SJSA1 (cell line): Measurements from ENCODE around the gene FAM124B. TPM values are rescaled to one million over a fixed set of nuclear protein-coding genes. Genes with fewer than 3 reads are reported as not detected.

Experiments used
- DNase-seq, 2 experiments: peaks; one replicate each; pipeline ENCODE4 v3.0.0-alpha.2; 2015 to 2020; ENCODE audit warnings: low spot score in 2 of 2, low read depth in 1 of 2
- H3K27ac ChIP-seq: fragments of 250-450 bp; sonication (Bioruptor Pico); 2 replicates; pipeline ENCODE4 v1.5.1; 2020; ENCODE audit warnings: mild to moderate bottlenecking, moderate library complexity
- H3K27me3 ChIP-seq: fragments of 250-450 bp; sonication (Bioruptor Pico); replicated peaks from 2 replicates; pipeline ENCODE4 v1.5.1; 2020; ENCODE audit warnings: mild to moderate bottlenecking, moderate library complexity
- H3K36me3 ChIP-seq: fragments of 250-450 bp; sonication (Bioruptor Pico); 2 replicates; pipeline ENCODE4 v1.5.1; 2020; ENCODE audit warnings: mild to moderate bottlenecking
- H3K4me1 ChIP-seq: fragments of 250-450 bp; sonication (Bioruptor Pico); replicated peaks from 2 replicates; pipeline ENCODE4 v1.6.1; 2021; ENCODE audit warnings: mild to moderate bottlenecking
- H3K4me3 ChIP-seq: fragments of 250-450 bp; sonication (Bioruptor Pico); 2 replicates; pipeline ENCODE4 v1.5.1; 2020; ENCODE audit warnings: mild to moderate bottlenecking
- H3K9me3 ChIP-seq: fragments of 250-450 bp; sonication (Bioruptor Pico); replicated peaks from 2 replicates; pipeline ENCODE4 v1.5.1; 2020; ENCODE audit warnings: mild to moderate bottlenecking
- total RNA-seq: library from RNA; depleted of rRNA; stranded (reverse); fragments of >200 nt; shearing (Covaris generic); gene quantifications from 2 replicates; pipeline ENCODE4 v1.2.3, GENCODE V29; 2014; rRNA removed

The FAM124B gene
- not detected in 2 replicates for total RNA-seq

- H3K4me3 ChIP-seq = no peak within 1 kb of the TSS
- DNase-seq = peak in 1 of 2 experiments; percentile 4
Measured at GRCh38 chr2:224401641-224402342, at the start of gene FAM124B. TSS of gene FAM124B (minus strand) at chr2:224402107. CDS start at chr2:224401768, 339 bp downstream.

GRCh38 chr2:224449212-224450147 is 47.6 kb upstream of the FAM124B start:
- DNase-seq = no peak
- H3K4me1 ChIP-seq = peaks cover 1% of the 10 kb centered on the region
- no peaks in the 10 kb centered on the region for H3K9me3 ChIP-seq
- no peaks in the 10 kb centered on the region for H3K36me3 ChIP-seq
- peaks cover 5% of the 10 kb centered on the region; the same call in 1 of the 2 replicates for H3K27me3 ChIP-seq
- H3K4me3 ChIP-seq = no peak overlapping the region
- no peak overlapping the region for H3K27ac ChIP-seq

More at GRCh38 chr2:224401641-224402342, at the start of gene FAM124B:
- Histone ChIP-seq H3K9me3 (no peaks in the 10 kb centered on the region; the same call in 1 of the 2 replicates), H3K27me3 (no peaks in the 10 kb centered on the region), H3K27ac (no peak within 1 kb of the TSS), H3K4me1 (0 out of 2 replicates have a peak, but pooled peaks cover 3% of the 10 kb centered on the region), H3K36me3 (no peaks in the 10 kb centered on the region)

- peaks cover 5% of the 10 kb centered on the region; the same call in 1 of the 2 replicates for H3K27me3 ChIP-seq
Measured at GRCh38 chr2:224448236-224448635, 46.3 kb upstream of the FAM124B start.

DNA sequence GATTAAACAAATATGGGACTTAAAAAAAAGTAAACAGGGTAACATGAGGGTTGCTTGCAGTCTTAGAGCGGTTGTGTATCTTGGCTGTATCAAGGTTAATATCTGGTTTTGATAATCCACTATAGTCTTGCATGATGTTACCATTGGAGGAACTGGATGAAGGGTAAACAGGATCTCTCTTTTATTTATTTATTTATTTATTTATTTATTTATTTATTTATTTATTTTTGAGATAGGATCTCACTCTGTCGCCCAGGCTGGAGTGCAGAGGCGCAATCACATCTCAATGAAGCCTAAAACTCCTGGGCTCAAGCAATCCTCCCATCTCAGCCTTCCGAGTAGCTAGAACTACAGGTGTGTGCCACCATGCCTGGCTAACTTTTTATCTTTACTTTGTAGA is 42.9 kb upstream of the FAM124B start:
- H3K4me3 ChIP-seq = no peak overlapping the region
- H3K36me3 ChIP-seq = no peaks in the 10 kb centered on the region
- no peaks in the 10 kb centered on the region for H3K9me3 ChIP-seq
- peaks cover 5% of the 10 kb centered on the region; the same call in 1 of the 2 replicates for H3K27me3 ChIP-seq
- peaks cover 12% of the 10 kb centered on the region for H3K4me1 ChIP-seq
- no peak for DNase-seq
- no peak overlapping the region for H3K27ac ChIP-seq

More at GRCh38 chr2:224448236-224448635, 46.3 kb upstream of the FAM124B start:
- Histone ChIP-seq H3K27ac (no peak overlapping the region), H3K4me1 (peaks cover 12% of the 10 kb centered on the region), H3K9me3 (no peaks in the 10 kb centered on the region), H3K36me3 (no peaks in the 10 kb centered on the region), H3K4me3 (no peak overlapping the region)
- no peak for DNase-seq

DNA sequence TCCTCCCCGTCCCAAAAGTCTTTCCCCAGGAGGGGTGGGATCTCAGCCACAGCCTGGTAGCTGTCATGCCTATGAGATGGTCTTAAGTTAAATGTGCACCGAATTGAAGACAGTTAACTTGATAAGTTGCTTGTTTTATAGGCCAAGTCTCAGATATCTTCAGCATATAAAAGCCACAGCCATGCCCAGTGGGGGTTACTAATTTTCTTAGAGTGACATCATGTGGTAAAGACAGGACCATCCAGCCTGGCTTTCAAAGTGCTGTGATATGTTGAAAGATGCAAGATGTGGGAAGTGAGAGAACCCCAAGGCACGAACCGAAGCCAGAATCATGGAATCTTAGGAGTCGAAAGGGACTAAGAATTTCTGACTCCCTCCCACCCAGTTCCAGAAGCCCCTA is 42.1 kb upstream of the FAM124B start:
- peaks cover 12% of the 10 kb centered on the region for H3K4me1 ChIP-seq
- no peak overlapping the region for H3K27ac ChIP-seq
- H3K36me3 ChIP-seq = no peaks in the 10 kb centered on the region
- H3K9me3 ChIP-seq = no peaks in the 10 kb centered on the region
- H3K27me3 ChIP-seq = no peaks in the 10 kb centered on the region
- peak; percentile 50 to 52 for DNase-seq
- no peak overlapping the region for H3K4me3 ChIP-seq

GRCh38 chr2:224442071-224442967 is 40.4 kb upstream of the FAM124B start:
- H3K9me3 ChIP-seq = no peaks in the 10 kb centered on the region
- H3K4me1 ChIP-seq = peaks cover 12% of the 10 kb centered on the region
- H3K4me3 ChIP-seq = no peak overlapping the region
- no peak overlapping the region for H3K27ac ChIP-seq
- no peaks in the 10 kb centered on the region for H3K27me3 ChIP-seq
- no peaks in the 10 kb centered on the region for H3K36me3 ChIP-seq
- DNase-seq = peak in 1 of 2 experiments; percentile 40

- Histone ChIP-seq H3K4me3 (no peak overlapping the region), H3K27me3 (no peaks in the 10 kb centered on the region), H3K4me1 (peaks cover 12% of the 10 kb centered on the region), H3K27ac (no peak overlapping the region), H3K36me3 (no peaks in the 10 kb centered on the region), H3K9me3 (no peaks in the 10 kb centered on the region)
- DNase-seq = no peak
Measured at GRCh38 chr2:224440988-224441387, 39.1 kb upstream of the FAM124B start.

- Histone ChIP-seq H3K36me3 (no peaks in the 10 kb centered on the region), H3K4me3 (no peak overlapping the region)
Measured at GRCh38 chr2:224438726-224439125, 36.8 kb upstream of the FAM124B start.

GRCh38 chr2:224436634-224437033 is 34.7 kb upstream of the FAM124B start:
- no peaks in the 10 kb centered on the region for H3K9me3 ChIP-seq

More at GRCh38 chr2:224438726-224439125, 36.8 kb upstream of the FAM124B start:
- Histone ChIP-seq H3K4me1 (peaks cover 4% of the 10 kb centered on the region), H3K27ac (no peak overlapping the region), H3K27me3 (no peaks in the 10 kb centered on the region), H3K9me3 (no peaks in the 10 kb centered on the region)
- DNase-seq = no peak

GRCh38 chr2:224434618-224435017 is 32.7 kb upstream of the FAM124B start:
- no peaks in the 10 kb centered on the region for H3K36me3 ChIP-seq
- no peak for DNase-seq
- no peaks in the 10 kb centered on the region for H3K27me3 ChIP-seq
- H3K9me3 ChIP-seq = no peaks in the 10 kb centered on the region
- no peak overlapping the region for H3K4me3 ChIP-seq
- no peak overlapping the region for H3K27ac ChIP-seq
- no peaks in the 10 kb centered on the region for H3K4me1 ChIP-seq

More at GRCh38 chr2:224436634-224437033, 34.7 kb upstream of the FAM124B start:
- no peak overlapping the region for H3K27ac ChIP-seq
- no peak for DNase-seq
- no peaks in the 10 kb centered on the region for H3K27me3 ChIP-seq
- H3K4me3 ChIP-seq = no peak overlapping the region
- H3K36me3 ChIP-seq = no peaks in the 10 kb centered on the region
- no peaks in the 10 kb centered on the region for H3K4me1 ChIP-seq

DNA sequence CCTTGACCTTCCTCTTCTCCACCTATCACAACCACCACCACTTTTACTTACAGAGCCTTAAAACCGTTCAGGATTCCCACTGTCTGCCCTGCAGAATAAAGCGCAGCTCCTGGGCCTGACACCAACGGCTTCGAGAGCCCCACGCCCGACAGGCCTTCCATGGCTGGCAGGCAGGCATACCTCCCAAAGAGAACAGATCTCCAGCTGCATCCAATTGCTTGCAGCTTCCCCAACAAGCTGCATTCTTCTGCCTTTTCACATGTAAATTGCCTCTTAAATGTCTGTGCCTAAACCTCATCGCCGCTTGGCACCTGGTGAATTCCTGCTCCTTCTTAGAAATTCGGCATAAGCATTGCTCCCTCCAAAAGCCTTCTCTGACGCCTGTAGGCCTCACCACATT is 31.5 kb upstream of the FAM124B start:
- DNase-seq = no peak
- Histone ChIP-seq H3K36me3 (no peaks in the 10 kb centered on the region), H3K27ac (no peak overlapping the region), H3K27me3 (no peaks in the 10 kb centered on the region), H3K4me1 (no peaks in the 10 kb centered on the region), H3K9me3 (no peaks in the 10 kb centered on the region), H3K4me3 (no peak overlapping the region)

DNA sequence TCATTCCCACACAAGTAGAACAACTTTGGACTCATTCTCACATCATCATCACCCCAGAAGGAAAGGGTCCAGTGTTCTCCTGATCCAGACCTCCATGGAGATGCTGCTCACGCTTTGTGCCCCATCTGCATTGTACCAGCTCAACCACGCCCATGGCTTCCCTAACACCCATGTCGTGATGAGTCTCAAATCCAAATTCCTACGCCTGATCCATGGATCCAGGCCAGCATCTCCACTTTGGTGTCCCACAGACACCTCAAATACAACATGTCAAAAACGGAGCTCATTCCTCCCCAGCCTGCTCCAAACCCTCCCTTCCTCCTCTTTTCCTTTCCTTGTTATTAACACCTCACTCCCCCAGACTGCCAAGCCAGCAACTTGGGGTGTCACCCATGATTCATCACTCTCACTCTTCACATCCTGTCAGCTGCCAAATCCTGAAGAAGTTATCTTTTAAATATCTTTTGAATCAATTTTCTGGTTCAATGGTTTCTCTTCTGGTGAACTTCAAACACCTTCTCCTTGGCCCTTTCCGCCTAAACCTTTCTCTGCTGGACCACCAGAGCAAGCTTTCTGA is 30.2 kb upstream of the FAM124B start:
- DNase-seq = no peak
- Histone ChIP-seq H3K4me3 (no peak overlapping the region), H3K27me3 (no peaks in the 10 kb centered on the region), H3K36me3 (no peaks in the 10 kb centered on the region), H3K9me3 (no peaks in the 10 kb centered on the region), H3K4me1 (no peaks in the 10 kb centered on the region), H3K27ac (no peak overlapping the region)

GRCh38 chr2:224429441-224429810 is 27.5 kb upstream of the FAM124B start:
- Histone ChIP-seq H3K4me1 (no peaks in the 10 kb centered on the region), H3K27me3 (no peaks in the 10 kb centered on the region), H3K36me3 (no peaks in the 10 kb centered on the region), H3K9me3 (no peaks in the 10 kb centered on the region), H3K27ac (no peak overlapping the region), H3K4me3 (no peak overlapping the region)
- DNase-seq = no peak
